Measurements from ENCODE around the gene TIAM2.
"Not testable (repeated sequence)": the region's sequence is repeated elsewhere in the genome, so short reads cannot be mapped to it uniquely, and the experiment has no call there.

Gene TIAM2

GRCh38 chr6:154991207-154991606 lies 3.9 kb upstream of the TIAM2 start:
- no peak for DNase-seq

GRCh38 chr6:154993026-154993425 lies 2.1 kb upstream of the TIAM2 start:
- no peak for DNase-seq

GRCh38 chr6:154993710-154994109 lies 1.4 kb upstream of the TIAM2 start:
- DNase-seq, result no peak

GRCh38 chr6:154994836-154995253 lies 270 bp upstream of the TIAM2 start:
- no peak for DNase-seq

GRCh38 chr6:154996016-154996590 lies 988 bp downstream of the TIAM2 start:
- DNase-seq, result no peak

GRCh38 chr6:154996841-154997311 lies 1.8 kb downstream of the TIAM2 start:
- DNase-seq, result no peak

GRCh38 chr6:154998855-154999254 lies 3.7 kb downstream of the TIAM2 start:
- DNase-seq, result no peak

GRCh38 chr6:155001482-155001881 lies 6.4 kb downstream of the TIAM2 start:
- no peak for DNase-seq

GRCh38 chr6:155001934-155002333 lies 6.8 kb downstream of the TIAM2 start:
- no peak for DNase-seq

- no peak for DNase-seq
These were observed 8.4 kb downstream of the TIAM2 start for GRCh38 chr6:155003476-155003875.

- no peak for DNase-seq
These were observed 8.9 kb downstream of the TIAM2 start for GRCh38 chr6:155004017-155004416.

- DNase-seq, result no peak
These were observed 9.7 kb downstream of the TIAM2 start for GRCh38 chr6:155004576-155005372.

GRCh38 chr6:155008625-155009024 lies 13.5 kb downstream of the TIAM2 start:
- no peak for DNase-seq

- DNase-seq, result no peak
These were observed 15.8 kb downstream of the TIAM2 start for GRCh38 chr6:155010940-155011339.

GRCh38 chr6:155011809-155012291 lies 16.7 kb downstream of the TIAM2 start:
- DNase-seq, result no peak

- no peak for DNase-seq
These were observed 18.4 kb downstream of the TIAM2 start for GRCh38 chr6:155013457-155013876.

- no peak for DNase-seq
These were observed 19.0 kb downstream of the TIAM2 start for GRCh38 chr6:155014137-155014536.

GRCh38 chr6:155014670-155015300 lies 19.7 kb downstream of the TIAM2 start:
- no peak for DNase-seq

- DNase-seq, result not testable (repeated sequence)
These were observed 23.3 kb downstream of the TIAM2 start for GRCh38 chr6:155018415-155018814.

- DNase-seq, result no peak
These were observed 26.6 kb downstream of the TIAM2 start for GRCh38 chr6:155021680-155022079.

- DNase-seq, result no peak
These were observed 27.6 kb downstream of the TIAM2 start for GRCh38 chr6:155022721-155023120.

GRCh38 chr6:155023717-155024116 lies 28.6 kb downstream of the TIAM2 start:
- DNase-seq, result no peak

GRCh38 chr6:155024391-155025027 lies 29.4 kb downstream of the TIAM2 start:
- no peak for DNase-seq

All from CD4-positive, alpha-beta T cell treated with Interleukin-1 beta for 1 hour (primary cell).